PC-9 (cell line): Measurements from ENCODE around the gene KRTAP27-1.

Source experiments
- CTCF ChIP-seq: fragments of 200-600 bp; sonication (generic); conservative IDR thresholded peaks from 2 replicates; pipeline ENCODE4 v1.6.1; 2017; ENCODE audit warnings: mixed run types, antibody characterized with exemption, mild to moderate bottlenecking, moderate library complexity
- EZH2 ChIP-seq: fragments of 200-600 bp; sonication (generic); IDR thresholded peaks from 2 replicates; pipeline ENCODE4 v1.8.0; 2017; ENCODE audit warnings: antibody characterized with exemption, low read depth

- no peak for TF ChIP-seq CTCF
- TF ChIP-seq EZH2 = no peak
Measured at GRCh38 chr21:30326390-30326789, 11.1 kb downstream of the KRTAP27-1 start.
